NB4 (cell line): ENCODE results near the gene GSDME.

Experiments used
- DNase-seq: peaks from one replicate; pipeline ENCODE4 v3.0.0; 2010; ENCODE audit warnings: low read depth
- H3K4me3 ChIP-seq: one replicate; pipeline ENCODE4 v1.5.1; 2011; ENCODE audit warnings: mild to moderate bottlenecking, low read depth, low read length, moderate library complexity
- CTCF ChIP-seq: IDR thresholded peaks from one replicate; pipeline ENCODE4 v1.5.1; 2012; ENCODE audit warnings: low read depth, low read length
- MAX ChIP-seq: IDR thresholded peaks from 2 replicates; pipeline ENCODE4 v1.6.1; 2011; ENCODE audit warnings: low read depth, low read length
- MYC ChIP-seq: IDR thresholded peaks from 2 replicates; pipeline ENCODE4 v1.6.1; 2011; ENCODE audit warnings: low read depth, low read length
- POLR2A ChIP-seq: IDR thresholded peaks from 2 replicates; pipeline ENCODE4 v1.6.1; 2011; ENCODE audit warnings: mild to moderate bottlenecking; ENCODE audit not compliant: insufficient read length; ENCODE audit errors: extremely low read depth

Gene GSDME

GRCh38 chr7:24788075-24788474 lies 30.8 kb upstream of the GSDME start:
- no peak overlapping the region for H3K4me3 ChIP-seq
- no peak for DNase-seq
- TF ChIP-seq MAX (no peak), CTCF (peak; percentile 63)

GRCh38 chr7:24786941-24787340 lies 29.7 kb upstream of the GSDME start:
- peak; percentile 93 for DNase-seq
- TF ChIP-seq CTCF (no peak), POLR2A (no peak), MAX (peak; percentile 88), MYC (peak; percentile 88)
- no peak overlapping the region for H3K4me3 ChIP-seq

- no peak overlapping the region for H3K4me3 ChIP-seq
- TF ChIP-seq CTCF (no peak), MYC (no peak), POLR2A (no peak), MAX (no peak)
- peak; percentile 63 for DNase-seq
These were observed 29.0 kb upstream of the GSDME start for GRCh38 chr7:24786306-24786705.

DNA sequence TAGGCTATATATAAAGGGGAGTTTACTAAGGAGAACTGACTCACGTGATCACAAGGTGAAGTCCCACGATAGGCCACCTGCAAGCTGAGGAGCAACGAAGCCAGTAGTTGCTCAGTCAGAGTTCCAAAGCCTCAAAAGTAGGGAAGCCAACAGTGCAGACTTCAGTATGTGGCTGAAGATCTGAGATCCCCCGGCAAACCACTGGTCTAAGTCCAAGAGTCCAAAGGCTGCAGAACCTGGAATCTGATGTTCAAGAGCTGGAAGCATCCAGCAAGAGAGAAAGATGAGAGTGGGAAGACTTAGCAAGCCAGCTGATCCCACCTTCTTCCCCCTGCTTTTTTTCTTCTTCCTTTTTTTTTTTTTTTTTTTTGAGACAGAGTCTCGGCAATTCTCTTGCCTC lies 27.0 kb upstream of the GSDME start:
- DNase-seq: no peak
- TF ChIP-seq MYC: no peak
- TF ChIP-seq MAX: no peak
- no peak for TF ChIP-seq POLR2A
- no peak for TF ChIP-seq CTCF
- no peak overlapping the region for H3K4me3 ChIP-seq

GRCh38 chr7:24783698-24784097 lies 26.4 kb upstream of the GSDME start:
- no peak for TF ChIP-seq POLR2A
- TF ChIP-seq MAX: no peak
- TF ChIP-seq CTCF: no peak
- no peak for TF ChIP-seq MYC
- no peak overlapping the region for H3K4me3 ChIP-seq
- DNase-seq: no peak

GRCh38 chr7:24781106-24781505 lies 23.8 kb upstream of the GSDME start:
- DNase-seq: peak; percentile 47
- TF ChIP-seq POLR2A: no peak
- TF ChIP-seq MAX: peak; percentile 54
- no peak for TF ChIP-seq CTCF
- TF ChIP-seq MYC: 0 out of 2 replicates have a peak, but pooled peaks have one; percentile 20

More at GRCh38 chr7:24781106-24781505, 23.8 kb upstream of the GSDME start:
- no peak overlapping the region for H3K4me3 ChIP-seq
